Karpas-422 (cell line): ENCODE results near the gene LYST. TPM values are rescaled to one million over a fixed set of nuclear protein-coding genes. Genes with fewer than 3 reads are reported as not detected.

ENCODE experiments used
- DNase-seq: peaks from one replicate; pipeline ENCODE4 v3.0.0-alpha.2; 2015
- H2AFZ ChIP-seq: fragments of 200-600 bp; sonication (generic); 2 replicates; pipeline ENCODE4 v1.6.1; 2014; ENCODE audit warnings: antibody characterized with exemption, low read length, mixed read lengths
- H3K27ac ChIP-seq: fragments of 200-600 bp; sonication (generic); 2 replicates; pipeline ENCODE4 v1.5.1; 2014; ENCODE audit warnings: mild to moderate bottlenecking, low read length, moderate library complexity
- H3K27me3 ChIP-seq: fragments of 200-600 bp; sonication (generic); 2 replicates; pipeline ENCODE4 v1.6.1; 2014; ENCODE audit warnings: low read length, mixed read lengths
- H3K36me3 ChIP-seq: fragments of 200-600 bp; sonication (generic); 2 replicates; pipeline ENCODE4 v1.6.1; 2014; ENCODE audit warnings: low read length, mixed read lengths; ENCODE audit not compliant: insufficient read depth
- H3K4me1 ChIP-seq: fragments of 200-600 bp; sonication (generic); 2 replicates; pipeline ENCODE4 v1.6.1; 2014; ENCODE audit warnings: mild to moderate bottlenecking, low read length, mixed read lengths
- H3K4me2 ChIP-seq: fragments of 200-600 bp; sonication (generic); 2 replicates; pipeline ENCODE4 v1.6.1; 2014; ENCODE audit warnings: low read length, low read depth, mild to moderate bottlenecking; ENCODE audit not compliant: poor library complexity, severe bottlenecking
- H3K4me3 ChIP-seq: fragments of 200-600 bp; sonication (generic); 2 replicates; pipeline ENCODE4 v1.5.1; 2014; ENCODE audit warnings: mild to moderate bottlenecking, antibody characterized with exemption, low read length, mixed read lengths
- H3K79me2 ChIP-seq: fragments of 200-600 bp; sonication (generic); 2 replicates; pipeline ENCODE4 v1.6.1; 2014; ENCODE audit warnings: mild to moderate bottlenecking, low read length, mixed read lengths
- H3K9ac ChIP-seq: fragments of 200-600 bp; sonication (generic); 2 replicates; pipeline ENCODE4 v1.6.0; 2014; ENCODE audit warnings: low read length
- H3K9me2 ChIP-seq: fragments of 200-600 bp; sonication (generic), shearing (Covaris generic); replicated peaks from 2 replicates; pipeline ENCODE4 v1.6.0; 2014; ENCODE audit warnings: mild to moderate bottlenecking, low read length, moderate library complexity; ENCODE audit not compliant: insufficient read depth
- H3K9me3 ChIP-seq: fragments of 300-700, 200-600 bp; sonication (generic); 2 replicates; pipeline ENCODE4 v1.6.1; 2014; ENCODE audit warnings: low read length, mixed read lengths
- H4K20me1 ChIP-seq: fragments of 200-600 bp; sonication (generic); 2 replicates; pipeline ENCODE4 v1.6.1; 2014; ENCODE audit warnings: mild to moderate bottlenecking, antibody characterized with exemption, low read length, low read depth; ENCODE audit not compliant: insufficient read depth
- total RNA-seq: library from RNA; depleted of rRNA; stranded (reverse); fragments of >200 nt; shearing (Covaris generic); gene quantifications from 2 replicates; pipeline ENCODE4 v1.2.3, GENCODE V29; 2014; ENCODE audit warnings: low replicate concordance

Gene LYST
- total RNA-seq, 1 experiment from 2014 or later: 7.8 TPM

DNA sequence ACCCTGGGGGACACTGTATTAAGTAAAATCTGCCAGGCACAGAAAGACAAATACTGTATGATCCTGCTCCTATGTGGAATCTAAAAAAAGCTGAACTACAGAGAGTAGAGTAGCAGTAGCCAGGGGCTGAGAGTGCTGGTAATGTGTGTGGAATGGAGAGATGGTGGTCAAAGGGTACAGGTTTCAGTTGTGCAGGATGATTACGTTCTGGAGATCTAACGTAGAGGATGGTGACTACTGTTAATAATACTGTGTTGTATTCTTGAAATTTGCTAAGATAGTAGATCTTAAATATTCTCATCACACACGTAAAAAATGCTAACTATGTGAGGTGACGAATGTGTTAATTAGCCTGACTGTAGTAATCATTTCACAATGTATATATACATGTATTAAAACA, 177.3 kb downstream of the LYST start:
- no peaks in the 10 kb centered on the region for H3K79me2 ChIP-seq
- H2AFZ ChIP-seq: no peak overlapping the region
- H3K27me3 ChIP-seq: no peaks in the 10 kb centered on the region
- no peaks in the 10 kb centered on the region for H3K36me3 ChIP-seq
- no peak for DNase-seq
- no peaks in the 10 kb centered on the region for H3K4me1 ChIP-seq
- H4K20me1 ChIP-seq: no peaks in the 10 kb centered on the region
- H3K9me2 ChIP-seq: no peaks in the 10 kb centered on the region
- no peak overlapping the region for H3K27ac ChIP-seq
- H3K9ac ChIP-seq: no peak overlapping the region
- no peak overlapping the region for H3K4me2 ChIP-seq
- no peak overlapping the region for H3K4me3 ChIP-seq
- no peaks in the 10 kb centered on the region for H3K9me3 ChIP-seq

DNA sequence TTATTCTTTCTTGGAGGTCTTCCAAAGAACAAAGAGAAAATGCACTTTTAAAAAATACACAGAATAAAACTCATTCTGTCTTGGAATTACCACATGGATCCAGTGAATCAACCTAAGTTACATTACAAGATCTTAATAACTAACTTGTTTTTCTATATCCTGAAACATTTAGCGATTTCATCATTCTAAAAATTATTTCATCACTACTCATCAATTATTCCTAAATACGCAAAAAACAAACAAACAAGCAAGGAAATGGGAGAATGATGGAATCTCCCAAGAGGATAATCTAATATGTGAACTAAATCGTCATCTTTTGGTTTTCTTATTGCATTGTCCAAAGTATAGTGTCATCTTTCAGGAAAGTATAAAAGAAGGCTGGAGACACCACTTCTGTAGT, 178.6 kb downstream of the LYST start:
- no peaks in the 10 kb centered on the region for H3K4me1 ChIP-seq
- H3K4me2 ChIP-seq: no peak overlapping the region
- H3K27ac ChIP-seq: no peak overlapping the region
- no peaks in the 10 kb centered on the region for H3K36me3 ChIP-seq
- H3K9me3 ChIP-seq: no peaks in the 10 kb centered on the region
- no peak overlapping the region for H2AFZ ChIP-seq
- no peaks in the 10 kb centered on the region for H3K27me3 ChIP-seq
- H3K4me3 ChIP-seq: no peak overlapping the region
- no peak overlapping the region for H3K9ac ChIP-seq
- no peaks in the 10 kb centered on the region for H4K20me1 ChIP-seq
- DNase-seq: no peak
- no peaks in the 10 kb centered on the region for H3K9me2 ChIP-seq
- no peaks in the 10 kb centered on the region for H3K79me2 ChIP-seq

- H3K36me3 ChIP-seq: no peaks in the 10 kb centered on the region
- H3K9ac ChIP-seq: no peak overlapping the region
- no peak overlapping the region for H3K27ac ChIP-seq
Measured at GRCh38 chr1:235683653-235684052, 183.1 kb downstream of the LYST start.

DNA sequence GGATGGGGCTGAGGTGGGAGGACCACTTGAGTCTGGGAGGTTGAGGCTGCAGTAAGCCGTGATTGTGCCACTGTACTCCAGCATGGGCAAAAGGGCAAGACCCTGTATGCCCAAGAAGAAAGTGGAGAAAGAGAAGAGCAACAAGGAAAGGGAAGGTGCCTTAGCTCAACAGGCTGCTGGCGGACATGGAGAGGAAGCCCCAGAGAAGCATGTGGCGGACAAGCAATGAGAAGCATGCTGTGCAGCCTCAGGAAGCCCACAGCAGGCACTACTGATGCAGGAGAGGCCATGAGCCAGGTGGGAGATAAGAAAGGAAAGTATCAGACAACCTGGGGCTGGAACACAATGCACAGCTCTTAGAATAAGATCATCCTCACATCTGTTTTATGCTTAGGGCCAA, 184.5 kb downstream of the LYST start:
- Histone ChIP-seq H3K4me1 (no peaks in the 10 kb centered on the region), H3K9me2 (no peaks in the 10 kb centered on the region), H3K9ac (no peak overlapping the region), H3K9me3 (no peaks in the 10 kb centered on the region), H3K4me3 (no peak overlapping the region), H4K20me1 (no peaks in the 10 kb centered on the region), H3K79me2 (no peaks in the 10 kb centered on the region), H2AFZ (no peak overlapping the region), H3K4me2 (no peak overlapping the region), H3K36me3 (no peaks in the 10 kb centered on the region), H3K27ac (no peak overlapping the region), H3K27me3 (no peaks in the 10 kb centered on the region)
- DNase-seq: no peak

More at GRCh38 chr1:235683653-235684052, 183.1 kb downstream of the LYST start:
- H3K79me2 ChIP-seq: no peaks in the 10 kb centered on the region
- H2AFZ ChIP-seq: no peak overlapping the region
- H3K9me2 ChIP-seq: no peaks in the 10 kb centered on the region
- DNase-seq: no peak
- H3K27me3 ChIP-seq: no peaks in the 10 kb centered on the region
- H3K4me2 ChIP-seq: no peak overlapping the region
- no peak overlapping the region for H3K4me3 ChIP-seq
- no peaks in the 10 kb centered on the region for H3K4me1 ChIP-seq
- no peaks in the 10 kb centered on the region for H3K9me3 ChIP-seq
- no peaks in the 10 kb centered on the region for H4K20me1 ChIP-seq

GRCh38 chr1:235679644-235680043, 187.1 kb downstream of the LYST start:
- Histone ChIP-seq H3K27ac (no peak overlapping the region), H3K4me2 (no peak overlapping the region), H3K79me2 (no peaks in the 10 kb centered on the region), H3K36me3 (no peaks in the 10 kb centered on the region), H4K20me1 (no peaks in the 10 kb centered on the region), H3K4me1 (no peaks in the 10 kb centered on the region), H2AFZ (no peak overlapping the region), H3K9me3 (no peaks in the 10 kb centered on the region), H3K4me3 (no peak overlapping the region), H3K27me3 (no peaks in the 10 kb centered on the region), H3K9ac (no peak overlapping the region), H3K9me2 (no peaks in the 10 kb centered on the region)
- DNase-seq: no peak

- Histone ChIP-seq H3K4me2 (no peak overlapping the region), H3K9me3 (no peaks in the 10 kb centered on the region), H3K4me1 (no peaks in the 10 kb centered on the region), H2AFZ (no peak overlapping the region), H4K20me1 (no peaks in the 10 kb centered on the region), H3K4me3 (no peak overlapping the region), H3K27me3 (no peaks in the 10 kb centered on the region), H3K36me3 (no peaks in the 10 kb centered on the region), H3K9ac (no peak overlapping the region), H3K9me2 (no peaks in the 10 kb centered on the region), H3K27ac (no peak overlapping the region), H3K79me2 (no peaks in the 10 kb centered on the region)
- no peak for DNase-seq
Measured at GRCh38 chr1:235679005-235679404, 187.7 kb downstream of the LYST start.

DNA sequence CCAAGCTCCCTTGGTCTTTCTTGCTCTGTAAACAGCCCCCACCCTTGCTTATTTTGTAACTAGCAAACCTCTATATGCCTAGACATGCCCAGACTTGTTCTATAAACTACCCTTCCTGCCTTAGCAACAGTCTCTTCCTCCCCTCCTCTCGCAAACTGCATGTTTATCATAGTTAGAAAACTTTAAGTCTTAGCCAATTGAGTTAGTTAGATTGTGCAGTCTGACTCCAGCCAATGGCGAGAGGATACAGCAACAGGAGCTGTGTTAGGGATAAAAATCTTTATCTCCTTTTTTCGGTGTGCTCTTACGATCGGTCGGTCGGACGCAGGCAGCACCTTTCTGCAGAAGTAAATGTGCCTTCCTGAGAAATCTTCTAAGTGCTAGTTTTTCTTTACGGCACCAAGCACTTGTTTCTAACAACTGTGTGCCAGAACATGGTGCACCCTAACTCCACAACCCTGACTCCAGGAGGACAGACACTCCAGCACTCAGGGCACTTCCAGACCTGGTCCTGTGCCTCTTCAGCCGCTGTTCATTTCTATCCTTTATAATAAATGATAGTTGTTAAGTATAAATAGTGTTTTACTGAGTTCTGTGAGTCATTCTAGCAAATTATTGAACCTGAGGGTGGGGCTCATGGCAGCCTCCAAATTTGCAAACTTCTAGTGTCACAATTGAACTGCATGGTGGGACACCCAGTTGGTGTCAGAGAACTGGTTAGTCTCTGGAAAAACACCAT, 191.4 kb downstream of the LYST start:
- H3K9me3 ChIP-seq: peaks cover 4% of the 10 kb centered on the region
- H4K20me1 ChIP-seq: no peaks in the 10 kb centered on the region
- no peak overlapping the region for H2AFZ ChIP-seq
- no peak overlapping the region for H3K27ac ChIP-seq
- DNase-seq: no peak
- H3K79me2 ChIP-seq: no peaks in the 10 kb centered on the region
- H3K4me3 ChIP-seq: no peak overlapping the region
- H3K9ac ChIP-seq: no peak overlapping the region
- no peaks in the 10 kb centered on the region for H3K9me2 ChIP-seq
- H3K27me3 ChIP-seq: 0 out of 2 replicates have a peak, but pooled peaks cover 3% of the 10 kb centered on the region
- H3K4me1 ChIP-seq: no peaks in the 10 kb centered on the region
- H3K36me3 ChIP-seq: no peaks in the 10 kb centered on the region
- no peak overlapping the region for H3K4me2 ChIP-seq

DNA sequence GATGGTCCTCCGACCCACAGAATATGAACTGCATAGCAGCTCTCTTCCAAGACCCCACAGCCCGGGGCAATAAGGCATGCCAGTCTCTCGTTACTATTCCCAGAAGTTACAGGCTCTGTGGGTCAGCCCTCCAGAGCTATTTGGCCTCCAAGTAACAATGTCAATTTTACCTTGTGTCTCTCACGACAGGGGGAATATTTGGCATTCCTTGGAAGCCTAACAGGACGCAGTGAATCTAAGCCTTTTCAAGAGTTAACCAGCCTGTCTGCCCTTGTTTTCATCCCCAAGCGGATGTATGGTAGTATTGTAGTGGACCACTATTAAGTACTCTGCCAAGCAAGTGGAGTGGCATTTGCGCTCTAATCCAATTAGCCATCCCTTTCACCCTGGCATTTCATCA, 192.7 kb downstream of the LYST start:
- Histone ChIP-seq H3K27ac (no peak overlapping the region), H2AFZ (no peak overlapping the region), H3K4me1 (no peaks in the 10 kb centered on the region), H3K9ac (no peak overlapping the region), H3K36me3 (no peaks in the 10 kb centered on the region), H3K27me3 (0 out of 2 replicates have a peak, but pooled peaks cover 4% of the 10 kb centered on the region), H3K4me3 (no peak overlapping the region), H3K9me3 (peaks cover 14% of the 10 kb centered on the region), H3K79me2 (no peaks in the 10 kb centered on the region), H3K4me2 (no peak overlapping the region), H4K20me1 (no peaks in the 10 kb centered on the region), H3K9me2 (no peaks in the 10 kb centered on the region)
- DNase-seq: no peak
